NCI-H2196 treated with DMSO at 0.1 percent for 48 hours (cell line): ENCODE results near the gene GPRASP2.
"Not testable (repeated sequence)": the region's sequence is repeated elsewhere in the genome, so short reads cannot be mapped to it uniquely, and the experiment has no call there.

Experiments
- DNase-seq: peaks from one replicate; lab custom pipeline; 2025; ENCODE audit not compliant: unreplicated experiment; lab: John Stamatoyannopoulos, UW

GPRASP2 gene

DNA sequence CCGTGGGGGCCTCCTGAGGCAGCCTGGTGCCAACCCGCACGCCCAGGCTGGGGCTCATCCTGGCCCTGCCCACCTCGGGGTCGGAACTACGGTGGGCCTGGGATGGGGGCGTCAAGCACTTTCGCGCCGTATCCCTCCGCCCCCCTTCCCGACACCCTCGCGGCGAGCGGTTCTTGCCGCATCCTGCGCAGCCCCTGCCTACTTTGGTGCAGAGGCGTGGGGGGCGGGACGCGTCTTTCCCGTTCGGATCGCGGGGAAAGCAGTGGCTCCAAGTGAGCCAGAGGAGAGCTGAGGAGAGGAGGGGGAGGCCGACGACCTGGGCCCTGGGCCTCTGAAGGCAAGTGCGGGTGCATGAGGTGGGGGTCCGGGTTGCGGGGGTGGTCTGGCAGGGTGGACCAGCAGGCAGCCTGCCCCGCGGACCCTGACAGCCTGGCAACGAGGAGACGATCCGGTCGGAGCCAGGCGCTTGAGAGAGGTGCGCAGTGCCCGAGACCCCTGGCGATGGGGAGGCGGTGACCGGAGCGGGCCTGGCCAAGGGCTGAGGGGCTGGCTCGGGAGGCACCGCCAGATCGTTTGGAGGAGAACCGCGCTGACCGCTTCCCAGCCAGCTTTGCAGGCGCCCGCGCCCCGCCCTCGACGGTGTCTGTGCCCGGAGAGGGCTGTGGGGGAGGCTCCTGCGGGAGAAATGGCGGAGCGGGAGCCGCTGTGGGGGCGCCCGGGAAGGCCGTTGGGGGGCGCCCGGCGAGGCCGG lies at the start of gene GPRASP2:
GPRASP2 (plus strand) TSS at position 233 of the 751 bp plus-strand sequence. CDS start 2,422 bp downstream, outside the sequence.
- DNase-seq: no peak

DNA sequence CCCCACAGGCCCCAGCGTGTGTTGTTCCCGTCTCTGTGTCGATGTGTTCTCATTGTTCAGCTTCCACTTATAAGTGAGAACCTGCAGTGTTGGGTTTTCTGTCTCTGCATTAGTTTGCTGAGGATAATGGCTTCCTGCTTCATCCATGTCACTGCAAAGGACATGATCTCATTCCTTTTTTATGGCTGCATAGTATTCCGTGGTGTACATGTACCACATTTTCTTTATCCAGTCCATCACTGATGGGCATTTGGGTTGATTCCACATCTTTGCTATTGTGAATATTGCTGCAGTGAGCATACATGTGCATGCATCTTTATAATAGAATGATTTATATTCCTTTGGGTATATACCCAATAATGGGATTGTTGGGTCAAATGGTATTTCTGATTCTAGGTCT lies 48.4 kb upstream of the GPRASP2 start:
- not testable (repeated sequence) for DNase-seq

DNA sequence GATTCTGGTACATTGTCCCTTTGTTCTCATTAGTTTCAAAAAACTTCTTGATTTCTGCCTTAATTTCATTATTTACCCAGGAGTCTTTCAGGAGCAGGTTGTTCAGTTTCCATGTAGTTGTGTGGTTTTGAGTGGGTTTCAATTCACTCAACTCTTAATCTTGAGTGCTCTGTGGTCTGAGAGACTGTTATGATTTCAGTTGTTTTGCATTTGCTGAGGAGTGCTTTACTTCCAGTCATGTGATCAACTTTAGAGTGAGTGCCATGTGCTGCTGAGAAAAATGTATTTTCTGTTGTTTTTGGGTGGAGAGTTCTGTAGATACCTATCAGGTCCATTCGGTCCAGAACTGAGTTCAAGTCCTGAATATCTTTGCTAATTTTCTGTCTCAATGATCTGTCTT lies 45.2 kb upstream of the GPRASP2 start:
- not testable (repeated sequence) for DNase-seq

DNA sequence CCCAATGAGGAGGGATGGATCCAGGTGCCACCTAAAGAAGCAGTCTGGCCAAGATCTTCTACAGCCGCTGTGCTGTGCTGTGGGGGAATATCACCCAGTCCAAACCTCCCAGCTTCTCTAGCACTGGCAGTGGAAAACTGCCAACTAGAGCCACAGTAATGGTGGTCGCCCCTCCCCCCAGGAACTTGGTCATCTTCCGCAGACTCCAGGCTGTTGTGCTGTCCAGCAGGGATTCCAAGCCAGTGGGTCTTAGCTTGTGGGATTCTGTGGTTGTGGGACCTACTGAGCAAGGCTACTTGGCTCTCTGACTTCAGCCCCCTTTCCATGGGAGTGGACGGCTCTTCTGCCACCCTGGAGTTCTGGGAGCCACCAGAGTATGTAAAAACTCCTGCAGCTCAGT lies 42.7 kb upstream of the GPRASP2 start:
- DNase-seq: no peak

DNA sequence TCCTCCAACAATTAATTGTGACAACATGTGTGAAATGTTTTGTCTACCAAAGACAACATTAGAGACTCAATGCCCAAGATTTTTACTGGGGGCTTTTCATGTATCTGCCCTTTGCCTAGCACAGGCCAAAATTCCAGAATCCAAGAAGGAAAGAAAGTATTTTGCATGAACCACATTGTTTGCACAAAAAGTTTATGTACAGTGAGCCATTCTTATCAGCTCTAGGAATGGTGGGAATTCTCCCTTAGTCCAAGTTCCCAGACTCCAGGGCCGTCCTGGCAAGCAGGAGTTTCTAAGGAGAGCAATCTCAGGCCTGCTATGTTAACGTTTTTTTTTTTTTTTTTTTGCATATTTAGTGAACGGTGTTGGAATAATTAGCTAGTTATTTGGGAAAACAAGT lies 39.4 kb upstream of the GPRASP2 start:
- no peak for DNase-seq

DNA sequence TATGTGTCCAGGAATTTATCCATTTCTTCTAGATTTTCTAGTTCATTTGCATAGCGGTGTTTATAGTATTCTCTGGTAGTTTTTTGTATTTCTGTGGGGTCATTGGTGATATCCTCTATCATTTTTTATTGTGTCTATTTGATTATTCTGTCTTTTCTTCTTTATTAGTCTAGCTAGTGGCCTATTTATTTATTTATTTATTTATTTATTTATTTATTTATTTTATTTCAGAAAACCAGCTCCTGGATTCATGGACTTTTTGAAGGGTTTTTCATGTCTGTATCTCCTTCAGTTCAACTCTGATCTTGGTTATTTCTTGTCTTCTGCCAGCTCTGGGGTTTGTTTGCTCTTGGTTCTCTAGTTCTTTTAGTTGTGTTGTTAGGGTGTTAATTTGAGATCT lies 34.8 kb upstream of the GPRASP2 start:
- DNase-seq: not testable (repeated sequence)

DNA sequence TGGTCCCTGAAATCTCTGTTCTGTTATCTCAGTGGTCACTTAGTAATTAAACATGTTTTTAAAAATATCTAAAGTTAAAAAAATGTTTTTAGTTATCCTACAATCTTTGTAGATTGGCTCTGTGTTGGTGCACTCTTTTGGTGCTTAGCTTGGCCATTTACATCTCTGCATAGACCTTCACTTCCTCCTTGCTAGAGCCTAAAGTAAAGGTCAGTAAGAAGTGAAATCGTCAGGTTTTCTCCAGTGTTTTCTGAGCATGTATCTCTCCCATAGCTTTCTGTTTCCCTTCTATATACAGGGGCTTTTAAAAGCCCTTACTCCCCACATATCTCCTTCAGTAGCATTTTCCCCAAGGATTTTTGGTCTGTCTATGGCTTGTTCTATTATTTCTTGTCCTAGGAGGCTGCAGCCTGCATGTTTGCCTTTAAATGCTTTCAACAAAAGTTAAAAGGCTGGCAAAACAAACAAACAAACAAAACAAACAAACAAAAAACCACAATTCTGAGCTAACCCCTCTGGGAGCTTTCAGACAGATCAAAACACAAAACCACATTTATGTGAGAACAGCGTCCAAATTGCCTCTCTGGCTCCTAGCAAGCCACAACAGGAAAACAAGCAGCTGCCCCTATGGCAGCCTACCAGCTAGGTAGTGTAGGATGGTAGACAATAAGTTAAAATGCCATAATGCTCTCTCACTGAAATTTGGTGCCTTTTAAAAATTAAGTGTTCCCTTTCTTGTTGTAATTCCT lies 27.3 kb upstream of the GPRASP2 start:
- no peak for DNase-seq

DNA sequence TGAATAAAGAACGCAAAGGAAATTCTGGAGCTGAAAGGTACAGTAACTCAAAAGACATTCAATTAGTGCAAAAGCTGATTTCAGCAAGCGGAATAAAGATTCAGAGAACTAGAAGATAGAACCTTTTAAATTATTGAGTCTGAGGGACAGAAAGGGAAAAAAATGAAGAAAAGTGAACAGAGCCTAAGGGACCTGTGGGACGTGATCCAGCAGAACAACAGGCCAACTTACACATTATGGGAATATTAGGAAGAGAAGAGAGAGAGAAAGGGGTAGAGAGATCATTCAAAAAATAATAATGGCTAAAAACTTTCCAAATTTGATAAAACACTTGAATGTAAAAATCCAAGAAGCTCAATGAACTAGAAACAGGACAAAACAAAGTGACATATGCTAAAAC lies 17.5 kb upstream of the GPRASP2 start:
- no peak for DNase-seq

DNA sequence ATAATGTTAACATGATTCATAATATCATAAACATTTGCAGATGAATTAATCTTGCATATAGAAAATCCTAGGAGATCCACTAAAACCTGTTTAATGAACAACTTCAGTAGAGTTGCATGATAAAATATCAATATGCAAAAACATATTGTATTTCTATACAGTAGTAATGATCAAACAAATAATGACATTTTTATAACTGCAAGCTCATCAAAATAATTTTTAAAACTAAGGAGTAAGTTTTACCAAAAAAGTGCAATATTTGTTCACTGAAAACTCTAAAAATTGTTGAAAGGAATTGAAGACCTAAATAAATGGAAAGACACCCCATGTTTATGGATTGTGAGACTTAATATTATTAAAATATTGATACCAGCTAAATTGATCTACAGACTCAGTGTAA lies 15.9 kb upstream of the GPRASP2 start:
- DNase-seq: no peak

DNA sequence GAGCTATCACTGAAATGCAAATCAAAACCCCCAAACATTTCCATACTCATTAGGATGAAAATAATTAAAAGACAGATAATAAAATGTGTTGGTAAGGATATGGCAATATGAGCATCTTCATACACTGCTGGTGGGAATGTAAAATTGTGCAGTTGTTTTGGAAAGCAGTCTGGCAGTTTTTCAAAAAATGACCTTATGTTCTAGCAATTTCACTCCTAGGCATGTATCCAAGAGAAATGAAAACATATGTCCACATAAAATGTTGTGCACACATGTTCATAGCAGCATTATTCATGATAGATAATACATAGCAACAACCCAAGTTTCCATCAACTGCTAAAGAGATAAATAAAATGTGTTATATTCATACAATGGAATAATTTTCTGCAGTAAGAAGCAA lies 14.8 kb upstream of the GPRASP2 start:
- no peak for DNase-seq

DNA sequence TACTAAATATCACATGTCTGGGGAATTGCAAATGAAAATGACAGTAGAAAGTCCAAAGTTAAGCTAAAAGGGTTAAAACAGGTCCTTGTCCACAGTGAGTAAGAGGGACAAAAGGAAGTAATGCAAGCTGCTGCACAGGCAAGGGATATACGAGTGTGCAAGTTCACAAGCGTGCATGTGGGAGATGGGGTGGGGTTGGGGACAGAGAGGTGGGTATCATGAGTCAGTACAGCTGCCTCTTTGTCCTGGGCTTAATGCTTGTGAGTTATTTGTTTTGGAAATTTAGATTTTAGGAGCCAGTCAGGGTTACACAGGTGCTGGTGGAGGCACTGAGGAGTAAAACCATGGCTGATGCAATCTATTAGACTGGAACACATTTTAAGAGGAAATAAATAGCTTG lies 3.3 kb upstream of the GPRASP2 start:
- DNase-seq: no peak

DNA sequence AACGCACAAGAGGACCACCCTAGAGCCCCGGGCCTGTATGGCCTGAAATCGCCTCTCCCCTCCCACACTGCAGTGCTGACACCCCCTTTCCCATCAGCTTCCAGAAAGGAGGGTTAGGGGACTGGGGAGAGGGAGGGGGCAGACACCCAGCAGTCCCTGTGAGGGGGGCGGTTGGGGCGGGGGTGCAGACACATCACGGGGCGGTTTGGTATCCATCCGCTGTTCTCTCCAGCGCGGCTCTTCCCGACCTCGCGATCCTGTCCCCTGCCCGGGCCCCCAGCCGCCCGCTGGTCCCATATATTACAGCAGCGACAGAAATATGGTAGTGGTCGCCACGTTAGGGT lies 404 bp upstream of the GPRASP2 start:
- no peak for DNase-seq

DNA sequence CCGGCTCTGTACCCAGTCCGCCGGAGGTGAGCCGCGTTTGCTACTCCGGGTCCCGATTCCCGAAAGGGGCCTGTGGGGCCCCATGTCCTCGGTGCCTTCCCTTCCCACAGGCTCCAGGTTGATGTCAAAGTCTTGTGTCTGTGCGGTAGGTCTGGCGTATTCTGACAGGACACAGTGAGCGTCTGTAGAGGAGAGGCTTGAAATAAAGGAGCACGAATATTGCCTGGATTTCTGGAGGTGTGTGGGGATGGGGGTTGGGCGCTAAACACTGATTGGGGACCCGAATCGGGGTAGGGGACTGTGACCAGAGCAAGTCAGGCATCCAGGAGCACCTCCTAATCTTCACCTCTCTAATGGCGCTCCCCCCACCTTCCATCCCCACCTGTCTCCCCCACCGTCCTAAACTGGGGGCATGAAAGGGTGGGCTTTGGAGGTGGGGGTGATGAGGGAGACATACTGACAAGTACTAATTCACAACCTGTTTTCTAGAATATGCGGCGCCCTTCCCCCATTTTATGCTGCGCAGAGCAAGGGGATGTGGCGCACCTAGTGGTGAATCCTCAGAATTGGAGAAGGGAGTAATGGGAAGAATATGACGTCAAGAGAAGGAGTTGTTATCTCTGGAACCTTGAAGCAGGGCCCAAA lies 855 bp downstream of the GPRASP2 start:
- DNase-seq: peak; percentile 1

DNA sequence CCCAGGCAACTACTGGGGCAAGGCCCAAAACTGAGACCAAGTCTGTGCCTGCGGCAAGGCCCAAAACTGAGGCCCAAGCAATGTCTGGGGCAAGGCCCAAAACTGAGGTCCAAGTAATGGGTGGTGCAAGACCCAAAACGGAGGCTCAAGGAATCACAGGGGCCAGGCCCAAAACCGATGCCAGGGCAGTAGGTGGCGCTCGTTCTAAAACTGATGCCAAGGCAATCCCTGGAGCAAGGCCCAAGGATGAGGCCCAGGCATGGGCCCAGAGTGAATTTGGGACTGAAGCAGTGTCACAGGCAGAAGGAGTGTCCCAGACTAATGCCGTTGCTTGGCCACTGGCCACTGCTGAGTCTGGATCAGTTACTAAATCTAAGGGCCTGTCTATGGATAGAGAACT lies 2.7 kb downstream of the GPRASP2 start:
- no peak for DNase-seq

DNA sequence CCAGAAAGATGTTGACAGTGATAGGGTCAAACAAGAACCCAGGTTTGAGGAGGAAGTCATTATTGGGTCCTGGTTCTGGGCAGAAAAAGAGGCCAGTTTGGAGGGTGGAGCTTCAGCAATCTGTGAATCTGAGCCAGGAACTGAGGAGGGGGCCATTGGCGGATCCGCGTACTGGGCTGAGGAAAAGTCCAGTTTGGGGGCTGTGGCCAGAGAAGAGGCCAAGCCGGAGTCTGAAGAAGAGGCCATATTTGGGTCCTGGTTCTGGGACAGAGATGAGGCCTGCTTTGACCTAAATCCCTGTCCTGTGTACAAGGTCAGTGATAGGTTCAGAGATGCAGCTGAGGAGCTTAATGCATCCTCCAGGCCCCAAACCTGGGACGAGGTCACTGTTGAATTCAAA lies 3.7 kb downstream of the GPRASP2 start:
- DNase-seq: no peak

DNA sequence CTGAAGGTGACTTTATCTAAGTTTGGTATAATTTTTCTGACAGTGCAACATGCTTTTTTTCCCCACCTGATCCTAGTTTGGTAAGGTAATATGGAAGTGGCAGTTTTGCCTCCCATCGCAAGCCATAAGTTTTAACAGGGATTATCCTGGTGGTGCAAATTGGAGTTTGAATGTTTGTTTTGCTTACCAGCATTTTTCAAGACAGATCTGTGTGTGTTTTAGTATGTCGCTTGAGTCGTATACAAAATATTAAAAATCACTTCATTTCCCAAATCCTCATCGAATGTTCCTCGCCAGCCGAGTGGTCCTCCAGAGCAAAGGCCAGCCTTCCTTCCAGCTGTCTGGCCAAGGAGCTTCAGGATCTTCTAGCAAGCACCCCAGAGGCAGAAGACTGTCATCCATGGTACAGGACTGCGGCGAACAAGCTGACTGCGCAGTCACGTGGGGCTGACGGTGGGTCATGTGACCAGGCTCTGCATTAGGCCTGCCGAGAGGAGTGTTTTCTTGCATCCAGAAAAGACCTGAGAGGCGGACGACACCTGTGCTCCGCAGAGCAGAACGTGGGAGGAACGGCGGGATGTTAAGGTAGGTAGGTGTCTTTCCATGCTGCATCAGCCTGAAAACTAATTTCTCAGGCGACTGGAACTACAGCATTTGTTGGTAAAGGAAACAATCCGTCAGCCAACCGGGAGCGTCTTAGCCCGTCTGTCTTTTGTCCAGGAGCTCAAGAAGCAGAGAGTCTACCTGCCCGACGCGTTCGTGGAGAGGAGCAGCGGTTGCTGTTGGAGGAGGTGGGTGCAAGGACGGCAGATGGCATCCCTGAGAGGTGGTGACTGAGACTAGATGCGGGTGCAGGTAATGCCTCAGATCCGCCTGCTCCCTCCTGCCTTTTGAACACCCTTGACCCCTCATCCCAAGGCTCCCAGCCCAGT lies 8.3 kb downstream of the GPRASP2 start, which contains the start of gene GPRASP3:
GPRASP3 (plus strand) TSS at position 507 of the 932 bp plus-strand sequence. CDS start 28,253 bp downstream, outside the sequence.
- peak; percentile 16 for DNase-seq

DNA sequence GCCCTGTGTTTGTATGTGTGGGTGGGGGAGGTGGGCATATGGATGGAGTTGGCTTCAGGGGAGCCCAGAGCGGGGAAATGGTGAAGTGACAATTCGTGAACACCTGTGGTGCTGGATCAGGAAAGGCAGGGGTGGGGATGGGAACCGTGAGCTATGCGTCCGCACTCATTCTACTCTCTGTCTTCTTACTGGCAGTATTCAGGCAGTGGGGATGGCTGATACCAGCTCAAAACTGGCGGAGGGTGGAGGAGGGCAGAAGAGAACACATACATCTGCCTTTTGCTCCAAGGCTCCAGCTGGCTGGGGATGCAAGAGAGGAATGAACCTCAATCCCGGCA lies 8.9 kb downstream of the GPRASP2 start:
- DNase-seq: not testable (repeated sequence)

DNA sequence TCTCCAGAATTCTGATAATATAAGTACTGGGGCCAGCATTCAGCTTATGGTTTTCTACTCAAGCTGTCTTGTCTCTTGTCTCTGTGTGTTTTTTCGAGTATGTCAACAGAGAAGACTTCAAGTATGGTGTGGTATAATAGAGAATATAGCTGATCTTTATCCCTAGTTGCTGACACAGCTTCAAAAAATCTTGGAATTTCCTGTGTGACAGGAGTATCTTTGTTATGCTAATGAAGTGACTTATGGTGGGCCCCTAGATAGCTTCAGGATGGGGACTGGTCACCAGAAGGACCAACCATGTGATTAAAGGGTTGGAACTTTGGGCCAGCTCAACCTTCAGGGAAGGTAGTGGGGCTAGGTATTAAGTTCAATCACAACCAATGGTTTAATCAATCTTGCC lies 11.2 kb downstream of the GPRASP2 start:
- no peak for DNase-seq

DNA sequence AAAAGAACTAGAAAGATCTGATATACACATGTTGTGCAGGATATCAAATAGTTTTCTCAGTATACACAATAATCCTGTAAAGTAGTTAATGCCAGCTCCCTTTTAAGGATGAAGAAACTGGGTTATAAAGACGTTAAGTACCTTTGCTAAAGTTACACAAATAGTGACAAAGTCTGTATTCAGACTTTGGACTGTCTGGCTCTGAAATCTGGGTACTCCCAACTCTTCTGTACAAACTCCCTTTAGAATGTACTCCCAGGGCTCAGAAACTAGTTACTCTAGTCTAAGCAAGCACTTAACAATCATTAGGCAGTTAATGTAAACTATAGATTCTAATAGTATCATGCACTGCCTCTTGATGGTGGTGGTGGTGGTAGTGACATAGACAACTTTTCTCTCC lies 15.5 kb downstream of the GPRASP2 start:
- no peak for DNase-seq

DNA sequence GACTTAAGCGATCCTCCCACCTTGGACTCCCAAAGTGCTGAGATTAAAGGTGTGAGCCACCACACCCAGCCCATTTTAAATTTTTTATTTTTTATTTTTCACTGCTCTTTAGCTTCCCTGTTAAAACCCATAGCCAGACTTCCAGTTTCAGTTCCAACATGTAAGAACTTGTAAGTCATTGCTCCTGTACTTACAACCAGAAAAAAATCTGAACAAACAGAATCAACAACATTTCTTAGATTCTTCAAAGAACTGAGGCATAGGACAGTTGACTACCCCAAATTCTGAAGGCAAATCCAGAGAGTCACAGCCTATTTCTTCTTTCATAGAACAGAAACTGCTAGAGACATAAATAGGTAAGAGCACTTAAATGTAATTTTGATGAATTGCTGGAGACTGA lies 16.4 kb downstream of the GPRASP2 start:
- DNase-seq: no peak

DNA sequence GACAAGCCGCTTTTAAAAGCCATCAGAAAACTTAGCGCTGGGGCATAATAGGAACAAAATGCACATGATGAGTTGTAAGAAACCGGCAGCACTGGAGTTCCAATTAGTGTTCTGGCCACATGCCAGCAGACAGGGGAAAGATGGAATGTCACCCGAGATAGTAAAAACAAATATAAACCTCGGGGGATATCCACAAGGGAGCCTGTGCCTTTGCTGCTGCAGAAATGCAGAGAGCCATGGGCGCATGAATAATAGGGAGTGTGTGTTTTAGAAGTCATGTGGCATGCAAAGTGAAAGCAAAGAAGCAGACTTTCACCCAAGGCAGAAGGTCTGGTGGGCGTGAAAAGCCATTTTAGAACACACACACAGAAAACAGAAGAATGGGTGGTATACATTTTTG lies 27.4 kb downstream of the GPRASP2 start:
- DNase-seq: no peak
